H9 (cell line): ENCODE results near the gene PXK. TPM values are rescaled to one million over a fixed set of nuclear protein-coding genes. Genes with fewer than 3 reads are reported as not detected.

Experiments used
- DNase-seq: peaks from one replicate; pipeline ENCODE4 v3.0.0-alpha.2; 2017
- H2AFZ ChIP-seq: one replicate; pipeline ENCODE4 v1.6.1; 2013; ENCODE audit warnings: mild to moderate bottlenecking, low read length, control low read depth, moderate library complexity
- H2AK5ac ChIP-seq: 2 replicates; pipeline ENCODE4 v1.6.1; 2013; ENCODE audit warnings: low read length, control low read depth, mixed read lengths; ENCODE audit not compliant: insufficient read length
- H2BK120ac ChIP-seq: one replicate; pipeline ENCODE4 v1.6.1; 2013; ENCODE audit warnings: low read depth, mild to moderate bottlenecking, low read length, control low read depth, inconsistent platforms; ENCODE audit not compliant: poor library complexity, severe bottlenecking
- H2BK12ac ChIP-seq: 2 replicates; pipeline ENCODE4 v1.6.1; 2013; ENCODE audit warnings: low read length, control low read depth, mixed read lengths, low read depth; ENCODE audit not compliant: insufficient read length
- H2BK15ac ChIP-seq: 2 replicates; pipeline ENCODE4 v1.6.1; 2013; ENCODE audit warnings: low read depth, low read length, control low read depth
- H2BK20ac ChIP-seq: one replicate; pipeline ENCODE4 v1.6.1; 2013; ENCODE audit warnings: low read depth, mild to moderate bottlenecking, low read length, control low read depth, inconsistent platforms; ENCODE audit not compliant: poor library complexity, severe bottlenecking
- H2BK5ac ChIP-seq: 2 replicates; pipeline ENCODE4 v1.6.1; 2013; ENCODE audit warnings: low read length, control low read depth, mixed read lengths; ENCODE audit not compliant: insufficient read length
- H3K14ac ChIP-seq: 2 replicates; pipeline ENCODE4 v1.6.1; 2013; ENCODE audit warnings: low read length, control low read depth; ENCODE audit not compliant: insufficient read depth
- H3K18ac ChIP-seq: 2 replicates; pipeline ENCODE4 v1.6.1; 2013; ENCODE audit warnings: low read depth, mild to moderate bottlenecking, mixed read lengths, low read length, control low read depth; ENCODE audit not compliant: insufficient read length
- H3K23ac ChIP-seq: 2 replicates; pipeline ENCODE4 v1.6.1; 2013; ENCODE audit warnings: low read length, control low read depth, mixed read lengths, low read depth; ENCODE audit not compliant: insufficient read length
- H3K23me2 ChIP-seq: 2 replicates; pipeline ENCODE4 v1.6.1; 2013; ENCODE audit warnings: low read depth, mild to moderate bottlenecking, mixed read lengths, low read length, control low read depth; ENCODE audit not compliant: insufficient read length, poor library complexity, severe bottlenecking
- H3K27ac ChIP-seq: 2 replicates; pipeline ENCODE4 v1.5.1; 2013; ENCODE audit warnings: low read length, control low read depth, mixed read lengths, low read depth; ENCODE audit not compliant: insufficient read length
- H3K27me3 ChIP-seq: 2 replicates; pipeline ENCODE4 v1.6.1; 2013; ENCODE audit warnings: low read length, control low read depth, inconsistent platforms; ENCODE audit not compliant: insufficient read depth
- H3K4ac ChIP-seq: 2 replicates; pipeline ENCODE4 v1.6.1; 2013; ENCODE audit warnings: low read depth, mild to moderate bottlenecking, control low read depth, inconsistent platforms, low read length, moderate library complexity
- H3K4me1 ChIP-seq: 2 replicates; pipeline ENCODE4 v1.6.1; 2013; ENCODE audit warnings: low read length, control low read depth, inconsistent platforms; ENCODE audit not compliant: insufficient read depth
- H3K4me2 ChIP-seq: 2 replicates; pipeline ENCODE4 v1.6.1; 2013; ENCODE audit warnings: low read length, control low read depth, mixed read lengths; ENCODE audit not compliant: insufficient read length, insufficient read depth
- H3K56ac ChIP-seq: 2 replicates; pipeline ENCODE4 v1.6.1; 2013; ENCODE audit warnings: low read depth, mild to moderate bottlenecking, mixed read lengths, low read length, control low read depth; ENCODE audit not compliant: insufficient read length
- H3K79me1 ChIP-seq: 2 replicates; pipeline ENCODE4 v1.6.1; 2013; ENCODE audit warnings: low read depth, mild to moderate bottlenecking, moderate library complexity, low read length, control low read depth, inconsistent platforms; ENCODE audit not compliant: insufficient read depth, poor library complexity, severe bottlenecking
- H3K79me2 ChIP-seq: 2 replicates; pipeline ENCODE4 v1.6.1; 2013; ENCODE audit warnings: low read length, control low read depth, inconsistent platforms; ENCODE audit not compliant: insufficient read depth
- H3K9ac ChIP-seq: 2 replicates; pipeline ENCODE4 v1.6.1; 2013; ENCODE audit warnings: low read length, control low read depth, mixed read lengths; ENCODE audit not compliant: insufficient read length; ENCODE audit errors: extremely low read depth
- H3K9me3 ChIP-seq: one replicate; pipeline ENCODE4 v1.6.1; 2013; ENCODE audit warnings: low read depth, low read length, inconsistent platforms; ENCODE audit not compliant: control insufficient read depth
- H3T11ph ChIP-seq: one replicate; pipeline ENCODE4 v1.6.1; 2013; ENCODE audit warnings: mild to moderate bottlenecking, low read length, control low read depth, inconsistent platforms
- H4K20me1 ChIP-seq: one replicate; pipeline ENCODE4 v1.6.1; 2013; ENCODE audit not compliant: control insufficient read depth, insufficient read length, insufficient read depth
- H4K5ac ChIP-seq: 2 replicates; pipeline ENCODE4 v1.6.1; 2013; ENCODE audit warnings: low read depth, mild to moderate bottlenecking, mixed read lengths, low read length, control low read depth; ENCODE audit not compliant: insufficient read length
- H4K8ac ChIP-seq: replicated peaks from 2 replicates; pipeline ENCODE4 v1.6.1; 2013; ENCODE audit warnings: low read length, control low read depth, mixed read lengths, low read depth; ENCODE audit not compliant: insufficient read length
- H4K91ac ChIP-seq: 2 replicates; pipeline ENCODE4 v1.6.1; 2013; ENCODE audit warnings: low read depth, mild to moderate bottlenecking, moderate library complexity, mixed read lengths, low read length, control low read depth; ENCODE audit not compliant: insufficient read length
- H3K27ac Mint-ChIP-seq, 3 experiments: 2 replicates in 2 of 3; 3 replicates in 1 of 3; pipeline ENCODE4 v1.8.0; 2020 to 2021; ENCODE audit warnings: mixed read lengths in 3 of 3, mild to moderate bottlenecking in 1 of 3, moderate library complexity in 1 of 3
- H3K27me3 Mint-ChIP-seq: 2 replicates; pipeline ENCODE4 v1.8.0; 2021; ENCODE audit warnings: low read depth, mild to moderate bottlenecking, moderate library complexity, mixed read lengths
- H3K36me3 Mint-ChIP-seq, 3 experiments: 2 replicates in 2 of 3; 3 replicates in 1 of 3; pipeline ENCODE4 v1.8.0; 2020 to 2021; ENCODE audit warnings: low read depth in 3 of 3, mixed read lengths in 3 of 3; ENCODE audit not compliant: insufficient read depth in 1 of 3
- H3K4me1 Mint-ChIP-seq, 2 experiments: 2 replicates each; pipeline ENCODE4 v1.8.0; 2020; ENCODE audit warnings: mixed read lengths in 2 of 2
- H3K4me3 Mint-ChIP-seq, 2 experiments: 2 replicates in 1 of 2; 3 replicates in 1 of 2; pipeline ENCODE4 v1.8.0; 2020 to 2021; ENCODE audit warnings: mild to moderate bottlenecking in 2 of 2, mixed read lengths in 2 of 2, moderate library complexity in 1 of 2
- H3K9me3 Mint-ChIP-seq, 2 experiments: 2 replicates in 1 of 2; 3 replicates in 1 of 2; pipeline ENCODE4 v1.8.0; 2020; ENCODE audit warnings: mild to moderate bottlenecking in 2 of 2, mixed read lengths in 2 of 2, moderate library complexity in 1 of 2
- CTCF ChIP-seq: fragments of 200-600 bp; sonication (generic); conservative IDR thresholded peaks from 3 replicates; pipeline ENCODE4 v1.8.0; 2021; ENCODE audit warnings: antibody characterized with exemption, mild to moderate bottlenecking
- WGBS: extraction: QIAGEN DNeasy Blood & Tissue Kit; methylation state at CpG from one replicate; pipeline ENCODE4 v1.1.7; 2013; ENCODE audit warnings: missing lambda C conversion rate, low lambda C conversion rate, mixed read lengths; ENCODE audit not compliant: insufficient read length; ENCODE audit errors: extremely low coverage; 5-methylcytosine and 5-hydroxymethylcytosine counted together
- total RNA-seq: library from RNA; stranded (reverse); gene quantifications from 2 replicates; pipeline ENCODE4 v1.2.1, GENCODE V29; 2021

The PXK gene
- total RNA-seq, 1 experiment from 2014 or later, result 3.3 TPM

DNA sequence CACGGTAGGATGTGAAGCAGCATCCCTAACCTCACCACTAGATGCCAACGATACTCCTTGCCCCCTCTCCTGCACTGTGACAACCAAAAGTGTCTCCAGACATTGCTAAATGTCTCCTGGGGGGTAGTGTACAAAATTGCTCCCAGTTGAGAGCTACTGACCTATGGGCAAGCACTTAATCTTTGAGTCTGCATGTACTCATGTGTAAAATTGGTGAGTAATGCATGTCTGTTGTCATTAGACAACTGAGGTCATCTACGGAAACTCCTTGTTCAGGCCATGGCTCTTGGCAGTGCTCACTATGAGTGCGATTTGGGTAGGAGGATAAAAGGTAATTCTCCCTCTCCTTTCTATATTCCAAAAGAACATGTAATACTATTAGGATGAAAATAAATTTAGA lies 71.7 kb downstream of the PXK start:
- Histone ChIP-seq H3K4me2 (no peak overlapping the region), H3K56ac (no peak overlapping the region), H2BK120ac (no peak overlapping the region), H4K5ac (no peak overlapping the region), H3K9me3 (no peaks in the 10 kb centered on the region), H3K4ac (no peak overlapping the region), H4K20me1 (no peaks in the 10 kb centered on the region), H3K23me2 (no peaks in the 10 kb centered on the region), H3T11ph (no peak overlapping the region), H4K91ac (no peak overlapping the region), H3K14ac (no peak overlapping the region), H3K9ac (no peak overlapping the region), H3K4me1 (no peaks in the 10 kb centered on the region; the same call in 1 of the 2 replicates), H3K27me3 (no peaks in the 10 kb centered on the region), H2AFZ (no peak overlapping the region), H2BK20ac (no peak overlapping the region), H2BK15ac (no peak overlapping the region), H4K8ac (no peak overlapping the region), H3K18ac (no peak overlapping the region), H3K79me1 (no peaks in the 10 kb centered on the region), H3K27ac (no peak overlapping the region), H3K79me2 (no peaks in the 10 kb centered on the region), H2AK5ac (no peak overlapping the region), H2BK5ac (no peak overlapping the region), H2BK12ac (no peak overlapping the region), H3K23ac (no peak overlapping the region)
- no CpG with 5 or more reads among the region's 4 CpGs for WGBS
- no peaks in the 10 kb centered on the region for H3K9me3 Mint-ChIP-seq
- DNase-seq, result no peak
- H3K4me3 Mint-ChIP-seq, result no peak overlapping the region
- H3K27me3 Mint-ChIP-seq, result no peaks in the 10 kb centered on the region
- no peaks in the 10 kb centered on the region; a peak in 2 of 7 replicates for H3K36me3 Mint-ChIP-seq
- no peak for TF ChIP-seq CTCF
- peak overlapping the region in 1 of 3 experiments; percentile 48; a peak in 1 of 7 replicates for H3K27ac Mint-ChIP-seq
- H3K4me1 Mint-ChIP-seq, result peaks cover 21 to 27% of the 10 kb centered on the region in 2 experiments
